Measurements from ENCODE around the gene GRSF1. TPM values are rescaled to one million over a fixed set of nuclear protein-coding genes. Genes with fewer than 3 reads are reported as not detected.

Gene GRSF1
- total RNA-seq, 1 experiment from 2014 or later = 76.1 TPM

GRCh38 chr4:70768301-70768948 lies 71.3 kb downstream of the GRSF1 start:
- no peaks in the 10 kb centered on the region for H3K4me1 ChIP-seq
- Mint-ChIP-seq H3K4me3 (ENCODE audit: unreplicated experiment) (no peak overlapping the region), H3K9me3 (ENCODE audit: unreplicated experiment) (no peaks in the 10 kb centered on the region), H3K36me3 (ENCODE audit: insufficient read depth, unreplicated experiment) (peaks cover 5% of the 10 kb centered on the region), H3K4me1 (ENCODE audit: low read depth, unreplicated experiment) (no peaks in the 10 kb centered on the region), H3K27me3 (ENCODE audit: insufficient read depth, unreplicated experiment) (no peaks in the 10 kb centered on the region), H3K27ac (ENCODE audit: unreplicated experiment) (no peak overlapping the region)
- no peak for TF ChIP-seq CTCF (IDR thresholded peaks at IDR 0.05; ENCODE audit: insufficient read depth in 1 of 2, low read depth in 1 of 2, low read length in 1 of 2, severe bottlenecking in 1 of 2, unreplicated experiment in 1 of 2)
- H3K27me3 ChIP-seq (replicated peaks; ENCODE audit: control insufficient read depth, insufficient read depth, low read length) = no peaks in the 10 kb centered on the region
- H3K9me3 ChIP-seq = no peaks in the 10 kb centered on the region
- ChIA-PET POLR2A (no interaction called here), CTCF (no interaction called here)
- H3K36me3 ChIP-seq (ENCODE audit: control insufficient read depth, insufficient read depth, low read length) = no peaks in the 10 kb centered on the region
- DNase-seq = no peak
- H3K4me3 ChIP-seq (ENCODE audit: low read depth, low read length) = no peak overlapping the region
- intact Hi-C loops (cut with micrococcal nuclease; ENCODE audit: unreplicated experiment) = no loop called here
- BruUV-seq (replicated peaks) = no TSS peak

Other genes with a start within 250 kb of the GRSF1 start
- 0.27 TPM in 1 of 2 replicates, not detected in the other for gene AMBN, start 247.6 kb downstream of the GRSF1 start, total RNA-seq (2022)
- not detected in 2 replicates for gene ENAM, start 211.1 kb downstream of the GRSF1 start, total RNA-seq (2022)
- not detected in 2 replicates for gene JCHAIN, start 173.4 kb downstream of the GRSF1 start, total RNA-seq (2022)
- gene UTP3, start 151.4 kb downstream of the GRSF1 start, total RNA-seq (2022) = 28.2 and 31.4 TPM in 2 replicates
- gene RUFY3, start 117.9 kb downstream of the GRSF1 start, total RNA-seq (2022) = 36.6 and 45.0 TPM in 2 replicates
- 23.3 and 23.6 TPM in 2 replicates for gene MOB1B, start 62.5 kb upstream of the GRSF1 start, total RNA-seq (2022)
- 16.3 and 19.6 TPM in 2 replicates for gene DCK, start 153.8 kb upstream of the GRSF1 start, total RNA-seq (2022)